Motor neuron (in vitro differentiated cells): ENCODE measurements around the gene SMG7. TPM values are rescaled to one million over a fixed set of nuclear protein-coding genes. Genes with fewer than 3 reads are reported as not detected.

Source experiments
- ATAC-seq, 8 experiments: fragments of 200-7000 bp; cut with Tn5 transposase; replicated peaks in 6 of 8; 2 replicates each; pipeline ENCODE4 v1.8.0; 2021; ENCODE audit warnings: mild to moderate bottlenecking in 8 of 8, moderate library complexity in 8 of 8
- H3K27ac ChIP-seq, 2 donors: fragments of 250-450 bp; sonication (Bioruptor Pico); 2 replicates each; pipeline ENCODE4 v1.9.0; 2021; ENCODE audit warnings: antibody characterized with exemption in 2 of 2, mild to moderate bottlenecking in 2 of 2, moderate library complexity in 1 of 2
- H3K4me1 ChIP-seq, 2 donors: fragments of 250-450 bp; sonication (Bioruptor Pico); replicated peaks in 1 of 2; 2 replicates each; pipeline ENCODE4 v1.6.1; 2021; ENCODE audit warnings: antibody characterized with exemption in 2 of 2, mild to moderate bottlenecking in 2 of 2, moderate library complexity in 1 of 2
- H3K4me3 ChIP-seq, 5 donors: fragments of 250-450 bp; sonication (Bioruptor Pico); 2 replicates each; pipeline ENCODE4 v1.9.0; 2021; ENCODE audit warnings: antibody characterized with exemption in 5 of 5, mild to moderate bottlenecking in 5 of 5, moderate library complexity in 4 of 5
- WGBS, 10 experiments: fragments of 450-650 bp; shearing (Covaris generic); methylation state at CpG; one replicate each; pipeline ENCODE4 v1.0.0; 2022; 5-methylcytosine and 5-hydroxymethylcytosine counted together
- in situ Hi-C, 9 experiments: fragments of 400-800 bp; cut with MboI; loops; one replicate each; pipeline ENCODE4 v1.15.0; 2021; ENCODE audit warnings: low sequenced_read_pairs in 9 of 9, low pct_unique_long_range_greater_than_20kb in 2 of 9; ENCODE audit not compliant: unreplicated experiment in 9 of 9
- total RNA-seq, 8 experiments: library from RNA; unstranded; fragments of 300-600 nt; gene quantifications; 2 replicates each; pipeline versions ENCODE4 v1.2.3 to v1.2.4, GENCODE V29; 2022

SMG7 gene
- total RNA-seq, 8 experiments from 2014 or later: 12.0 to 51.6 (median 26.8) TPM

DNA sequence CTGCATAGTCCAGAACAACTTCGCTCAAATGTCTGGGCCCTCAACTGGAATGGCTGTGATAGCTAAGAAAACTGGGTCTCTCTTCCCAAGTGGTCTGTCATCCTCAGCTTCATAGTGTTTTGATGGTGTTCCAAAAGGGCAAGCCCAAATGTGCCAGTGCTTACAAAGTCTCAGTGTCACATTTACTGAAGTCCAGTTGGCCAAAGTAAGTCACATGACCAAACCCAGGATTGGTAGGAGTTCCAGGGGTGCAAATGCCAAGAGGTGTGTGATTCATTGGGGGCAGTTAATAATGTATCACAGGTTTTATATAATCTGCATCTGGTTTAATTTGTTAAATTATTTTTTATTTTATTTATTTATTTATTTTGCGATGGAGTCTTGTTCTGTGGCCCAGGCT lies 24.9 kb downstream of the SMG7 start:
- WGBS, 10 experiments: 88 to 100% (median 94%) methylated on average over 1 to 2 of the region's 2 CpGs; no CpG with 5 or more reads in 5 of the 10 experiments
- in situ Hi-C loops: no loop called here

DNA sequence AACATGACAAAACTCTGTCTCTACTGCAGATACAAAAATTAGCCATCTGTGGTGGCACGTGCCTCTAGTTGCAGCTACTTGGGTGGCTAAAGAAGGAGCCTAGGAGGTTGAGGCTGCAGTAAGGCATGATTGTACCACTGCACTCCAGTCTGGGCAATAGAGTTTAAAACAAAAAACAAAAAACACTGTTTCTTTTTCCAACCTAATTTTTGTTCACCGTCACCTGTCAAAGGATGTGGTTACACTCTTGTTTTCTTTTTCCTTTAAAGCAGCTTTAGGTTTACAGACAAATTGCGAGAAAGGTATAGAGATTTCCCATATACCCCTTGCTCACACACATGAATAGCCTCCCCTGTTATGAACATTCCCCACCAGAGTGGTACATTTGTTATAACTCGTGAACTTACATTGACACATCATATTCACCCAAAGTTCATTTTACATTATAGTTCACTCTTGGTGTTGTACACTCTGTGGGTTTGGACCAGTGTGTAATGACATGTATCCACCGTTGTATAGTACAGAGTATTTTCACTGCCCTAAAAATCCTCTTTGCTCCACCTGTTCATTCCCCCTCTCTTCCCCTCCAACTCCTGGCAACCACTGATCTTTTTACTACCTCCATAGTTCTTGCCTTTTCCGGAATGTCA lies 26.2 kb downstream of the SMG7 start:
- WGBS, 10 experiments: 83 to 100% (median 93%) methylated on average over 2 to 6 of the region's 6 CpGs
- in situ Hi-C loops: no loop called here
- no peak overlapping the region for H3K4me3 ChIP-seq
- ATAC-seq: no peak
- peaks cover 0 to 7% of the 10 kb centered on the region in 2 donors for H3K4me1 ChIP-seq
- no peak overlapping the region for H3K27ac ChIP-seq

More for the DNA sequence above, 24.9 kb downstream of the SMG7 start:
- no peak overlapping the region for H3K27ac ChIP-seq
- no peak overlapping the region for H3K4me3 ChIP-seq
- H3K4me1 ChIP-seq: peaks cover 0 to 7% of the 10 kb centered on the region in 2 donors
- ATAC-seq: no peak

DNA sequence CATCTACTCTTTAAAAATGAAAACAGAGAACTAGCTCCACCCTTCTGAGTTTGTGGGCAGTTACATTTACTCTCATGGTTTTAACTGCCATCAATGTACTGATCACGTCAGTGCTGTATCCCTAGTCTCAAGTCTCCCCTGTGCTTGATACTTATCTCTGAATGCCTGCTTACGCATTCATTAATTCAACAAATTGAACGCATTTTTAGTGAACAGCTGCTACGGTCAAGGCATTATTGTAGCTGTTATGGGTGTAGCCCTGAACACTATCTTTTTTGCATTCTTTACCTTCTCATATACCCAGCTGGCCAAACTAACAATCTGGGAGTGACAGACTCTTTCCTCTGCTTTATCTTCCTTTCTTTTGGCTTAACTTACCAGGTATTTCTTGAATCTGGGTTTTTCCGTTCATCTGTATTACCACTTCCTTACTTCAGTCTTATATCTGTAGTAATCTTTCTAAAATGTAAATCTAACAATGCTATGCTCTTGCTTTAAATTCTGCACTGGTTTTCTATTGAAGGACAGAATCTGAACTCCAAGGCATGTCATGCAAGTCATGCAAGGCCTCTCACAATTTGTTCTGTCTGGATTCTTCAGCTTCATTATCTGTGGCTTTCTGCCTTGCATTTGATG lies 33.3 kb downstream of the SMG7 start:
- Histone ChIP-seq H3K4me1 (no peaks in the 10 kb centered on the region), H3K4me3 (no peak overlapping the region), H3K27ac (no peak overlapping the region)
- in situ Hi-C loops: no loop called here
- WGBS, 10 experiments: 19 to 96% (median 85%) methylated on average over 3 to 5 of the region's 5 CpGs
- peak in 3 of 8 experiments; percentile 60 to 96 (median 92) for ATAC-seq

DNA sequence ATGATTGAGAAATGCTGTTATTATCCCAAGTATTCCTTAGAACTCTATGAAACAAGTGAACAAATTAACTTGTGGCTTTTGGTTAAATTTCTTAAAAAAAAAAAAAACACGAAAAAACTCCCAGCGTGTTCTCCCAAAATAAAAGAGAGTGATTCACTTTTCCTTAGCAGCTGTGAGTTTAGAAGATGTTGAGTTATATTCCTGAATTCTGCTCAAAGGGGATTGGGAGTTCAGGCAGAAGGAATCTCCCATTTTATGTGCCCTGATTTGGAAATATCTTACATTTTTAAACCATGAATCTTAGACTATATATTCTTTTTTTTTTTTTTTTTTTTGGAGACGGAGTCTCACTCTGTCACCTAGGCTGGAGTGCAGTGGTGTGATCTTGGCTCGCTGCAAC lies 34.3 kb downstream of the SMG7 start:
- in situ Hi-C loops: no loop called here
- 6 to 100% (median 93%) methylated on average over 2 to 4 of the region's 4 CpGs; no CpG with 5 or more reads in 1 of the 10 experiments for WGBS, 10 experiments
- Histone ChIP-seq H3K4me3 (no peak overlapping the region), H3K27ac (no peak overlapping the region), H3K4me1 (no peaks in the 10 kb centered on the region)
- no peak for ATAC-seq

DNA sequence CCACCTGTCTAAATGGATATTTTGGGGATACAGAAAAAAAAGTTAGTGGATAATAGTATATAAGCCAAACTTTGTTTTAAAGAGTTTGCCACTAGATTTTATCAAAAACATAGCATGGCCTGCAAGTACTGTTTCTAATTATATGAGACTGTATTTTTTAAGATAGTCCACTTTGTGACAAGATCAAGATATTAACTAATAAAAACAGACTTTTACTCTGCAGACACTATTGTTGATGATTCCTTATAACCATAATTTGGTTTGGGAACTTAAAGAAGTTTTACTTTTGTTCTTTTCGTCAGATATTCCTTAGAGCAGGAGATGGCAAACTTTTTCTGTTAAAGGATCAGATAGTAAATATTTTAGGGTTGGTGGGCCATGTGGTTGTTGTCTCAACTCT lies 36.4 kb downstream of the SMG7 start:
- Histone ChIP-seq H3K4me1 (no peaks in the 10 kb centered on the region), H3K27ac (no peak overlapping the region), H3K4me3 (no peak overlapping the region)
- WGBS, 10 experiments: 75 to 100% (median 100%) methylated on average over 1 of the region's 1 CpG; no CpG with 5 or more reads in 1 of the 10 experiments
- ATAC-seq: no peak
- in situ Hi-C loops: no loop called here

DNA sequence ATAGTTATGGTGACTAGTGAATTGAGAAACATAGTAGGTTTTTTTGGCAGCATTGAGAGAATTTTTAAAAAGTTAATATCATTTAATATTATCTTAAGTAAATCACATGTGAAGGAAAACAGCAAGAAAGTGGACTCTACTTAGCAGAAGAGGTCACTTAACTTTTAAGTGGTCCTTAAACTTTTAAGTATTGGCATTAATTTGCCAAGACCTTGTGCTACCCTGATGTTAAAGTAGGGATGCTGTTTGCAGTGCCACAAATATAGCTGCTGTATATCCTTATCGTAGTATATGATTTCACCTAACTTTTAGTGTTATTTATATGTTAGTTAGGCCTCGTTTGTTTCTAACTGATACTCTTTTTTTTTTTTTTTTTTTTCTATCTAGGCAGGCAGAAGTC lies 40.2 kb downstream of the SMG7 start:
- 80 to 100% (median 98%) methylated on average over 1 to 2 of the region's 2 CpGs for WGBS, 10 experiments

DNA sequence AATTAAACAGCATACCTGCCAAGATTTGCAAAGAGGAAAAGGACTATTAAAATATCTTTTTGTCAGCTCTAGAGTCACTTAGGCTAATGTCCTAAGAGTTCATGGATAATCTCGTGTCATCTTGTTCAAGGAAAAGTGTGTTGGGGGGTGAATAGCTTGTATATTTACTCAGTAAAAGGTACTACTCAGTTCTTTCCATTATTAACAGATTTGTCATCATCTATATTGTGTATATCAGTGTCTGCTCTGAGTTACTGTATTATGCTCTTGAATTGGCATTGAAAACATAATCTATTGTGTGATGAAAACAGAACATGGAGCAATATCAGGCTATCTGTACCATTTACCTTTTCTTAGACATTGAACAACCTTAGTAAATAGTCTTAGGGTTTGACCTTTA lies 41.9 kb downstream of the SMG7 start:
- H3K27ac ChIP-seq: no peak overlapping the region
- WGBS, 10 experiments: 60 to 100% (median 83%) methylated on average over 1 of the region's 1 CpG; no CpG with 5 or more reads in 1 of the 10 experiments
- no peaks in the 10 kb centered on the region for H3K4me1 ChIP-seq
- in situ Hi-C loops: no loop called here
- no peak for ATAC-seq
- no peak overlapping the region for H3K4me3 ChIP-seq

More for the DNA sequence above, 40.2 kb downstream of the SMG7 start:
- ATAC-seq: no peak
- H3K4me1 ChIP-seq: no peaks in the 10 kb centered on the region
- H3K27ac ChIP-seq: no peak overlapping the region
- no peak overlapping the region for H3K4me3 ChIP-seq
- in situ Hi-C loops: no loop called here

DNA sequence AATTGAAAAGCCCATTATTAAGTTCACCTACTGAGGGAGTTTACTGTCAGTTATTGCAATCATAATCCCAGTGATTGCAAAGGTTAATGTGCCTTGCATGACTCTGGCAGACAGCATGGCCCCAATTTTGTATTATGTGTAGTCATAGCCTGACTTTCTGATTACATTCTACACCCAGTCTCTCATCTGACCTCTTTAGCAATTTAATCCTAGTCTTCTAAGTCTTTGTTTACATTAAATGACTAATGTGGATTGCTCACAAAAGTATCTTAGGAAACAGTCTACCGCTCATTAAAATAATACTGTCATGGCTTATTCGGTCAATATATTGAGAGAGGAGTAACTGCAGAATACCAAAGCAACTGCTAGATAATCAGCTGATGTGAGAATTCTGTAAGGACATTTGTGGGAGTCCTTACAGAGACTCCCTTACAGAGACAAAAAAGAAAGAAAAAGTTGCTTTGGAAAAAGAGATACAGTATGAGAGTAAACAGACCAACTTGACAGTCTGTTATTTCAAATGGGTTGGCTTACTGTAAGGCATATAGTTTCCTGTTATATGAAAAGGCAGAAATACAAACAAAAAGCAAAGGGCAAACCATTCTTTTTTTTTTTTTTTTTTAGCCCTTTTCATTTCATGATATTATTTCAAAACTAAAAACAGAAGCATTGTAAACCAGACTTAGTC lies 42.8 kb downstream of the SMG7 start:
- WGBS, 10 experiments: 0 to 100% (median 86%) methylated on average over 1 to 2 of the region's 2 CpGs

DNA sequence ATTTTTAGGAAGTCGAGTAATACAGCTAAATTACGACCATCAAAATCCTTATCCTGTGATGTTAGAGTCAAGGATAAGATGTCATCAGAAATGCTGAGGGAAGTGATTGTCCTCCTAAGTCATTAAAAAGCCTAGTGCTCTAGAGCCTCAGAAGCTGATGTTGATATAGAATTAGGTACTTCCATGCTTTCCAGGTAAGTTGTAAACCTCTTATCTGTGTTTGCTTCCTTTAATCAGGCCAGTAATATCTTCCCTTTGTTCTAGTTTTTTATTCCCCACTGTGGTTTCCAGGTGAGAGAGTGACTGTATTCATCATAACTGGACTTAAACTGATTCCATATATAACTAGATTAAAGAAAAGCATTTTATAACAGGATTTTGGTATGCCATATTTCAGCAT lies 44.4 kb downstream of the SMG7 start:
- H3K4me1 ChIP-seq: no peaks in the 10 kb centered on the region
- no peak for ATAC-seq
- H3K27ac ChIP-seq: no peak overlapping the region
- no peak overlapping the region for H3K4me3 ChIP-seq
- in situ Hi-C loops: no loop called here
- 81 to 100% (median 92%) methylated on average over 2 of the region's 2 CpGs for WGBS, 10 experiments

More for the DNA sequence above, 42.8 kb downstream of the SMG7 start:
- in situ Hi-C loops: no loop called here
- no peak overlapping the region for H3K27ac ChIP-seq
- ATAC-seq: peak in 4 of 8 experiments; percentile 74 to 87 (median 82)
- H3K4me3 ChIP-seq: no peak overlapping the region
- H3K4me1 ChIP-seq: no peaks in the 10 kb centered on the region

DNA sequence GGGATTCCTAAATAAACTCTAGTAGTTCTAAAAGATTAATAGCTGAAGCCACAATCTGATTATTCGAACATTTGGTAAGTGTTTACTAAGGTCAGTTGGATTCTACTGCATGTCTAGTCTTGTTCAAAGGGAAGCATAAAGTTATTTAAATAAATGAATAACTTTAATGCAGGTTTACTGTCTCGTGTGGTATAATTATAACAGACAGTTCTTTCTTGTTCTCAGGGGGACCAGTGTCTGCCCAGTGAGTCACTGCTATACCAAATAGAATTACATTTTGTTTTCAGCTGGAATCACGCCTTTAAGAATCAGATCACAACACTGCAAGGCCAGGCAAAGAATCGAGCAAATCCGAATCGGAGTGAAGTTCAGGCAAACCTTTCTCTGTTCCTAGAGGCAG lies 45.1 kb downstream of the SMG7 start:
- H3K4me3 ChIP-seq: no peak overlapping the region
- 39 to 100% (median 92%) methylated on average over 2 to 6 of the region's 6 CpGs; no CpG with 5 or more reads in 1 of the 10 experiments for WGBS, 10 experiments
- in situ Hi-C loops: no loop called here
- no peak overlapping the region for H3K27ac ChIP-seq
- no peaks in the 10 kb centered on the region for H3K4me1 ChIP-seq
- ATAC-seq: peak in 3 of 8 experiments; percentile 54 to 68 (median 66)

DNA sequence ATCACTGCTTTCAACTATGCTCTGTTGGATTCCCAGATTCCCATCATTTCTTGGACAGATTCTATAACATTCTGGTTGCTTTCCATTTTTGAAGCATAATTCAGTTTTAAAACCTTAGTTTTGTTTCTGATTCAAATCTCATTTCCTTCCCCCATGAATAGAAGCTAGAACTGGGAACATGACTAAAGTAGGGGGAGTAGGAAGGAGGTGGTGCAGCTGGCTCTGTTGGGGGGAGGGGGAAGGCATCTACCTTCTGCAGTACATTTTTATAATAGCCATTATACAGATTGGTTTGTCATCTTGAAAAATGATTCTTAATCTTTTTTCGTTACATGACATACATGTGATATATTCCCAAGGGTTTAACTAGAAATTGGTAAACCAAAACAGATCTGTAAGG lies 48.1 kb downstream of the SMG7 start:
- no peak overlapping the region for H3K27ac ChIP-seq
- ATAC-seq: no peak
- H3K4me3 ChIP-seq: no peak overlapping the region
- no peaks in the 10 kb centered on the region for H3K4me1 ChIP-seq
- 100% methylated on average over 1 of the region's 1 CpG; no CpG with 5 or more reads in 1 of the 10 experiments for WGBS, 10 experiments
- in situ Hi-C loops: no loop called here

DNA sequence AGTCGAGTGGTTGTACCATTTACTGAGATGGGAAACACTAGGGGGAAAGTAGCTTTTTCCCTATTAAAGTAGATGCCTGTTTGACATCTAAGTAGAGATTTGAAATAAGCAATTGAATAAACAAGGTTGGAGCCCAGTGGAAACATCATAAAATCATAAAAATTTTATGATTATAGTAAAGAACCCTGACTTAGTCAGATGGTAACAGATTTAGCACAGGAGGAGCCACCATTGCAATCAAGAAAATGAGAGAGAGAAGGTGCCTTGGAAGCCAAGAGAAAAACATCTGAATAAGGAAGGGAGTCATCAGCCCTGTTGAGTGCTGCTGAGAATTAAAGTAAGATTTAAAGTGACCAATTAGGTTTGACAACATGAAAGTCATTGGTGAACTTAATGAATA lies 49.8 kb downstream of the SMG7 start:
- in situ Hi-C loops: no loop called here
- H3K4me1 ChIP-seq: no peaks in the 10 kb centered on the region
- WGBS, 10 experiments: 80 to 100% (median 100%) methylated on average over 1 of the region's 1 CpG; no CpG with 5 or more reads in 1 of the 10 experiments
- H3K27ac ChIP-seq: no peak overlapping the region
- ATAC-seq: no peak
- no peak overlapping the region for H3K4me3 ChIP-seq

DNA sequence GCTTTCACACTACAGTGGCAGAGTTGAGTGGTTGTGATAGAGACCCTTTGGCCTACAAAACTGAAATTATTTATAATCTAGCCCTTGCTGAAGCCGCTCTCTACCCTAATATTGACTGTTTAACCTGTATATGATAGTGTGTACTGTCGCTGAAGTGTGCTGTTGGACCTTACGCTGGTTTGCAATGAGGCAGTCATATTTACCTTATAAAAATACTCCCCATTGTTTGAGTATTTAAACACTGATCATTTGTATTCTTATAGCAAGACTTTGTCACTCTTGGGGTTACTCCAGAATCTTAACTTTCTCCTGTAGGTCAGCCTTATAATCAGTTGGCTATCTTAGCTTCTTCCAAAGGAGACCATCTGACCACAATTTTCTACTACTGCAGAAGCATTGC lies 56.3 kb downstream of the SMG7 start:
- H3K27ac ChIP-seq: no peak overlapping the region
- in situ Hi-C loops: loop anchor here in 1 of 9 experiments (25.0 kb wide), 1 partner anchor 241 kb away; no protein-coding TSS in a partner anchor
- 80 to 100% (median 100%) methylated on average over 1 to 3 of the region's 3 CpGs; no CpG with 5 or more reads in 1 of the 10 experiments for WGBS, 10 experiments
- H3K4me1 ChIP-seq: no peaks in the 10 kb centered on the region
- H3K4me3 ChIP-seq: no peak overlapping the region
- ATAC-seq: no peak
